GM12875 (cell line): ENCODE results near the gene DNAAF9.
"Not testable (repeated sequence)": the region's sequence is repeated elsewhere in the genome, so short reads cannot be mapped to it uniquely, and the experiment has no call there.

Experiments used
- H3K4me3 ChIP-seq: one replicate; pipeline ENCODE4 v1.5.1; 2011; ENCODE audit warnings: low read depth, low read length, control low read depth
- CTCF ChIP-seq: IDR thresholded peaks from 2 replicates; pipeline ENCODE4 v1.5.1; 2011; ENCODE audit warnings: low read depth, mild to moderate bottlenecking, control low read depth, inconsistent platforms, low read length, moderate library complexity, borderline replicate concordance; ENCODE audit not compliant: insufficient read depth

Gene DNAAF9

GRCh38 chr20:3446779-3447178 is 39.3 kb upstream of the DNAAF9 start:
- TF ChIP-seq CTCF, result no peak
- H3K4me3 ChIP-seq, result no peak overlapping the region

- no peak for TF ChIP-seq CTCF
- H3K4me3 ChIP-seq, result no peak overlapping the region
These were observed 29.6 kb upstream of the DNAAF9 start for GRCh38 chr20:3436864-3437574.

- TF ChIP-seq CTCF, result no peak
- H3K4me3 ChIP-seq, result no peak overlapping the region
These were observed 26.8 kb upstream of the DNAAF9 start for GRCh38 chr20:3434232-3434631.

- no peak overlapping the region for H3K4me3 ChIP-seq
- no peak for TF ChIP-seq CTCF
These were observed 26.3 kb upstream of the DNAAF9 start for GRCh38 chr20:3433744-3434143.

- no peak overlapping the region for H3K4me3 ChIP-seq
- no peak for TF ChIP-seq CTCF
These were observed 25.4 kb upstream of the DNAAF9 start for GRCh38 chr20:3432844-3433243.

- TF ChIP-seq CTCF, result no peak
- no peak overlapping the region for H3K4me3 ChIP-seq
These were observed 23.6 kb upstream of the DNAAF9 start for GRCh38 chr20:3431109-3431508.

- no peak for TF ChIP-seq CTCF
- no peak overlapping the region for H3K4me3 ChIP-seq
These were observed 23.1 kb upstream of the DNAAF9 start for GRCh38 chr20:3430376-3431069.

GRCh38 chr20:3426766-3427165 is 19.3 kb upstream of the DNAAF9 start:
- not testable (repeated sequence) for H3K4me3 ChIP-seq
